Lung (tissue), 12 donors: Measurements from ENCODE around the gene ASAP2. TPM values are rescaled to one million over a fixed set of nuclear protein-coding genes. Genes with fewer than 3 reads are reported as not detected.

Experiments used
- ATAC-seq: fragments of 200-7000 bp; cut with Tn5 transposase; one replicate; pipeline ENCODE4 v1.9.1; 2020; ENCODE audit warnings: moderate number of reproducible peaks; ENCODE audit not compliant: insufficient read depth, low FRiP score
- DNase-seq, 3 donors: peaks; one replicate each; pipeline ENCODE4 v3.0.0-alpha.2; 2013 to 2017
- H3K27ac ChIP-seq, 2 donors: one replicate each; pipeline ENCODE4 v1.5.1; 2013; ENCODE audit warnings: mild to moderate bottlenecking in 2 of 2, moderate library complexity in 2 of 2, control low read depth in 1 of 2, inconsistent platforms in 1 of 2, low read depth in 1 of 2, low read length in 1 of 2
- H3K27me3 ChIP-seq, 3 donors: one replicate each; pipeline ENCODE4 v1.5.1; 2013; ENCODE audit warnings: low read length in 2 of 3; ENCODE audit not compliant: control insufficient read depth in 3 of 3, insufficient read depth in 3 of 3
- H3K36me3 ChIP-seq, 4 donors: one replicate each; pipeline ENCODE4 v1.5.1; 2013; ENCODE audit warnings: low read length in 4 of 4, mild to moderate bottlenecking in 1 of 4, moderate library complexity in 1 of 4; ENCODE audit not compliant: control insufficient read depth in 4 of 4, insufficient read depth in 4 of 4
- H3K4me1 ChIP-seq, 5 donors: one replicate each; pipeline ENCODE4 v1.5.1; 2013; ENCODE audit warnings: low read length in 5 of 5, mild to moderate bottlenecking in 2 of 5, moderate library complexity in 1 of 5; ENCODE audit not compliant: control insufficient read depth in 5 of 5, insufficient read depth in 5 of 5
- H3K4me3 ChIP-seq: one replicate; pipeline ENCODE4 v1.5.1; 2013; ENCODE audit warnings: mild to moderate bottlenecking, control low read depth, moderate library complexity
- H3K9ac ChIP-seq, 2 donors: one replicate each; pipeline ENCODE4 v1.5.1; 2013; ENCODE audit warnings: low read length in 2 of 2, control low read depth in 1 of 2; ENCODE audit not compliant: insufficient read depth in 1 of 2
- H3K9me3 ChIP-seq, 4 donors: one replicate each; pipeline ENCODE4 v1.5.1; 2013; ENCODE audit warnings: low read length in 3 of 4, mild to moderate bottlenecking in 1 of 4, moderate library complexity in 1 of 4; ENCODE audit not compliant: control insufficient read depth in 4 of 4, insufficient read depth in 3 of 4
- CTCF ChIP-seq: IDR thresholded peaks from 2 replicates; pipeline ENCODE4 v1.5.1; 2012; ENCODE audit warnings: mild to moderate bottlenecking; ENCODE audit errors: control extremely low read depth, extremely low read depth
- WGBS, 2 donors: extraction: QIAGEN DNeasy Blood & Tissue Kit; methylation state at CpG; one replicate each; pipeline ENCODE4 v1.1.7; 2013; 5-methylcytosine and 5-hydroxymethylcytosine counted together
- polyA plus RNA-seq, 2 donors: library from polyadenylated mRNA; stranded (reverse); fragments of 200-250 nt; gene quantifications; one replicate each; pipeline ENCODE4 v1.2.1, GENCODE V29; 2013
- total RNA-seq, 2 donors: library from RNA; depleted of rRNA in 1 of 2; stranded (reverse); fragments of >200 nt in 1 of 2; gene quantifications; one replicate each; pipeline ENCODE4 v1.2.1, GENCODE V29; 2014 to 2021
- donor health status: control.
- donor health status: control.
- donor health status: Bipolar disorder and iron deficiency.
- donor health status: healthy.
- donor health status: DM: yes; HTN: yes; CAD: no.

Gene ASAP2
- total and polyA plus RNA-seq, 4 donors: 7.4 to 30.9 (median 17.0) TPM

DNA sequence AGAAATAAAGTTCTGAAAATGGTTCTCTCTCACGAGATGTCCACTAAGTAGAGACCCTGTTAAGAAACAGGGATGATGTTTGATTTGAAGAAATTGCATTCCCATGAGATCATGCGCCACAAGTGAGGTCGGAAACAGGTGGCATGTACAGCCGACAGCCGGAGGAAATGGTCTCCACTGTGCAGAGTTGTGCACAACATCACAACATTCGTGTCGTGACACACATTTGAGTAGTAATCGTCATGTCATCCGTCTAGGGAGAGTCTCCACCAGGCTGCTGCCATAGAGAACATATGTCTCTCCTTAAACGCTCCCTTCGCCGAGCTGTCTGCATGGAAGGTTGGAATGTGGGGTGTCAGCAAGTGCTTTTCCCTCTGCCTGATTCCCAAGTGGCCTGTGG is 84.7 kb downstream of the ASAP2 start:
- Histone ChIP-seq H3K27ac (no peak overlapping the region), H3K9me3 (no peaks in the 10 kb centered on the region), H3K9ac (no peak overlapping the region), H3K4me3 (no peak overlapping the region), H3K27me3 (no peaks in the 10 kb centered on the region), H3K36me3 (no peaks in the 10 kb centered on the region), H3K4me1 (no peaks in the 10 kb centered on the region)
- ATAC-seq (no peak), DNase-seq (no peak)
- TF ChIP-seq CTCF: no peak
- WGBS, 2 donors: 88 to 93% methylated on average over 12 of the region's 12 CpGs

- no peaks in the 10 kb centered on the region for H3K4me1 ChIP-seq
- 93 to 97% methylated on average over 5 of the region's 5 CpGs for WGBS, 2 donors
Observed at GRCh38 chr2:9291866-9292265, 85.3 kb downstream of the ASAP2 start.

GRCh38 chr2:9292426-9292825 is 85.8 kb downstream of the ASAP2 start:
- H3K36me3 ChIP-seq: no peaks in the 10 kb centered on the region
- no peak for TF ChIP-seq CTCF

More at GRCh38 chr2:9291866-9292265, 85.3 kb downstream of the ASAP2 start:
- no peaks in the 10 kb centered on the region for H3K9me3 ChIP-seq
- H3K4me3 ChIP-seq: no peak overlapping the region
- TF ChIP-seq CTCF: no peak
- no peak overlapping the region for H3K27ac ChIP-seq
- H3K9ac ChIP-seq: no peak overlapping the region
- H3K27me3 ChIP-seq: no peaks in the 10 kb centered on the region
- DNase-seq: no peak
- no peaks in the 10 kb centered on the region for H3K36me3 ChIP-seq
- ATAC-seq: no peak

GRCh38 chr2:9294764-9295163 is 88.2 kb downstream of the ASAP2 start:
- WGBS, 2 donors: 91% methylated on average over 6 of the region's 6 CpGs

More at GRCh38 chr2:9292426-9292825, 85.8 kb downstream of the ASAP2 start:
- no peak overlapping the region for H3K27ac ChIP-seq
- no peak overlapping the region for H3K4me3 ChIP-seq
- DNase-seq (no peak), ATAC-seq (no peak)
- 94 to 95% methylated on average over 4 of the region's 4 CpGs for WGBS, 2 donors
- H3K9ac ChIP-seq: no peak overlapping the region
- H3K4me1 ChIP-seq: peaks cover 0 to 2% (median 0%) of the 10 kb centered on the region in 5 donors
- H3K27me3 ChIP-seq: no peaks in the 10 kb centered on the region
- H3K9me3 ChIP-seq: no peaks in the 10 kb centered on the region

More at GRCh38 chr2:9294764-9295163, 88.2 kb downstream of the ASAP2 start:
- Histone ChIP-seq H3K9ac (no peak overlapping the region), H3K9me3 (no peaks in the 10 kb centered on the region), H3K4me3 (no peak overlapping the region), H3K4me1 (peaks cover 0 to 3% (median 0%) of the 10 kb centered on the region in 5 donors), H3K27me3 (no peaks in the 10 kb centered on the region), H3K27ac (no peak overlapping the region), H3K36me3 (peaks cover 0 to 7% (median 3%) of the 10 kb centered on the region in 4 donors)
- TF ChIP-seq CTCF: no peak
- ATAC-seq (no peak), DNase-seq (no peak)
